H1 (cell line): ENCODE results near the gene CPSF4L. TPM values are rescaled to one million over a fixed set of nuclear protein-coding genes. Genes with fewer than 3 reads are reported as not detected.

Experiments
- ASH2L ChIP-seq: fragments of 200-600, 300-600 bp; sonication (generic); IDR thresholded peaks from one replicate; pipeline ENCODE4 v1.7.1; 2017; ENCODE audit warnings: low read length
- BRCA1 ChIP-seq: IDR thresholded peaks from 2 replicates; pipeline ENCODE4 v1.6.1; 2012; ENCODE audit warnings: low read depth, low read length, improper control_type of control experiment
- CBX8 ChIP-seq: fragments of 300-800, 300-1000 bp; sonication (generic); IDR thresholded peaks from 2 replicates; pipeline ENCODE4 v1.7.1; 2016; ENCODE audit warnings: low read depth, low read length, borderline replicate concordance
- CTCF ChIP-seq, 3 experiments: IDR thresholded peaks; 1 replicate in 2 of 3; 2 replicates in 1 of 3; pipeline versions ENCODE4 v1.5.1 to v1.6.1; 2011; ENCODE audit warnings: low read length in 3 of 3, mild to moderate bottlenecking in 3 of 3, inconsistent platforms in 2 of 3, low read depth in 1 of 3, moderate library complexity in 1 of 3; ENCODE audit not compliant: insufficient read depth in 1 of 3; ENCODE audit errors: control extremely low read depth in 1 of 3
- HDAC6 ChIP-seq: IDR thresholded peaks from one replicate; pipeline ENCODE4 v1.7.1; 2012; ENCODE audit warnings: low read depth, mild to moderate bottlenecking, inconsistent platforms, low read length, moderate library complexity
- MAFK ChIP-seq: IDR thresholded peaks from 2 replicates; pipeline ENCODE4 v1.6.1; 2012; ENCODE audit warnings: low read depth, mild to moderate bottlenecking, improper control_type of control experiment, low read length
- POLR2AphosphoS5 ChIP-seq: IDR thresholded peaks from 2 replicates; pipeline ENCODE4 v1.6.1; 2011; ENCODE audit warnings: low read depth, low read length
- SIX5 ChIP-seq: IDR thresholded peaks from 2 replicates; pipeline ENCODE4 v1.6.1; 2011; ENCODE audit warnings: mild to moderate bottlenecking, low read depth, low read length
- polyA plus RNA-seq, 7 experiments: library from polyadenylated mRNA; depleted of rRNA in 3 of 7; stranded (reverse) in 5 of 7; unstranded in 2 of 7; fragments of >200 nt in 5 of 7; fragments of 200-250 nt in 2 of 7; gene quantifications; 1 replicate in 5 of 7; 2 replicates in 1 of 7; 4 replicates in 1 of 7; pipeline versions ENCODE4 v1.2.1 to v1.2.3, GENCODE V29; 2011 to 2013; ENCODE audit warnings: missing spikeins in 2 of 7, mixed read lengths in 2 of 7
- total RNA-seq: library from RNA; stranded (reverse); fragmentation: NEBNext Ultra II Directional; extraction: Animal tissue kit (Norgen Biotek cat#: 25700); gene quantifications from 2 replicates; pipeline ENCODE4 v1.2.1, GENCODE V29; 2021

Gene CPSF4L
- total and polyA plus RNA-seq, 2 of the 8 experiments (the other 6 are each of a cell fraction or from before 2014, with no cell fraction given) = not detected

GRCh38 chr17:73290399-73291259 lies 28.9 kb upstream of the CPSF4L start (continued):
- TF ChIP-seq CTCF (IDR thresholded peaks at IDR 0.05; ENCODE audit: control extremely low read depth in 1 of 3, insufficient read depth in 1 of 3, low read depth in 1 of 3, low read length in 3 of 3) (no peak), ASH2L (no peak), HDAC6 (no peak), CBX8 (no peak), MAFK (no peak), SIX5 (no peak), POLR2AphosphoS5 (no peak), BRCA1 (no peak)
